NCI-H2171 treated with DMSO at 0.1 percent for 48 hours (cell line): ENCODE results near the gene ADCY3.
A peak's percentile ranks its signal among the peaks of the same experiment; 100 is the strongest.
"Not testable (repeated sequence)": the region's sequence is repeated elsewhere in the genome, so short reads cannot be mapped to it uniquely, and the experiment has no call there.

Source experiments
- DNase-seq: peaks from one replicate; lab custom pipeline; 2025; lab: John Stamatoyannopoulos, UW

ADCY3 gene

GRCh38 chr2:24844023-24844685 lies 75.9 kb downstream of the ADCY3 start:
- DNase-seq, result no peak

GRCh38 chr2:24843330-24843860 lies 76.6 kb downstream of the ADCY3 start:
- no peak for DNase-seq

- DNase-seq, result no peak
These were observed 77.7 kb downstream of the ADCY3 start for GRCh38 chr2:24842081-24843050.

GRCh38 chr2:24840962-24841945 lies 78.8 kb downstream of the ADCY3 start:
- DNase-seq, result no peak

GRCh38 chr2:24840164-24840869 lies 79.7 kb downstream of the ADCY3 start:
- no peak for DNase-seq

GRCh38 chr2:24839729-24840128 lies 80.3 kb downstream of the ADCY3 start:
- DNase-seq, result no peak

- no peak for DNase-seq
These were observed 81.5 kb downstream of the ADCY3 start for GRCh38 chr2:24838541-24838940.

- no peak for DNase-seq
These were observed 82.0 kb downstream of the ADCY3 start for GRCh38 chr2:24837996-24838513.

- no peak for DNase-seq
These were observed 83.3 kb downstream of the ADCY3 start for GRCh38 chr2:24836706-24837105.

- DNase-seq, result no peak
These were observed 83.8 kb downstream of the ADCY3 start for GRCh38 chr2:24836206-24836605.

GRCh38 chr2:24835411-24835810 lies 84.6 kb downstream of the ADCY3 start:
- not testable (repeated sequence) for DNase-seq

- no peak for DNase-seq
These were observed 85.2 kb downstream of the ADCY3 start for GRCh38 chr2:24834733-24835395.

GRCh38 chr2:24833821-24834732 lies 86.0 kb downstream of the ADCY3 start:
- DNase-seq, result no peak

- DNase-seq, result peak; percentile 86
These were observed 86.9 kb downstream of the ADCY3 start for GRCh38 chr2:24832931-24833701.

GRCh38 chr2:24832521-24832920 lies 87.5 kb downstream of the ADCY3 start:
- DNase-seq, result peak; percentile 49

GRCh38 chr2:24832073-24832461 lies 88.0 kb downstream of the ADCY3 start:
- DNase-seq, result no peak

GRCh38 chr2:24831221-24832072 lies 88.6 kb downstream of the ADCY3 start:
- no peak for DNase-seq
